Loucy (cell line): ENCODE data around the gene REST.

ENCODE experiments used
- H2AFZ ChIP-seq: fragments of 200-600 bp; sonication (generic); 2 replicates; pipeline ENCODE4 v1.6.0; 2016; ENCODE audit warnings: antibody characterized with exemption, mild to moderate bottlenecking, low read length, moderate library complexity
- H3F3A ChIP-seq: fragments of 200-600 bp; 2 replicates; pipeline ENCODE4 v1.6.0; 2016; ENCODE audit warnings: antibody characterized with exemption, low read depth, mild to moderate bottlenecking
- H3K27me3 ChIP-seq: fragments of 200-600 bp; sonication (generic); 2 replicates; pipeline ENCODE4 v1.6.1; 2014; ENCODE audit warnings: low read length, mild to moderate bottlenecking; ENCODE audit not compliant: insufficient read depth, poor library complexity, severe bottlenecking
- H3K36me3 ChIP-seq: fragments of 200-600 bp; sonication (generic); 2 replicates; pipeline ENCODE4 v1.6.1; 2016; ENCODE audit warnings: low read length; ENCODE audit not compliant: insufficient read depth
- H3K4me1 ChIP-seq: fragments of 200-600 bp; sonication (generic); 2 replicates; pipeline ENCODE4 v1.5.1; 2014; ENCODE audit warnings: low read length, mild to moderate bottlenecking; ENCODE audit not compliant: insufficient read depth, poor library complexity, severe bottlenecking
- H3K4me2 ChIP-seq: fragments of 200-600 bp; sonication (generic); 2 replicates; pipeline ENCODE4 v1.6.0; 2014; ENCODE audit warnings: antibody characterized with exemption, low read length, low read depth, mild to moderate bottlenecking; ENCODE audit not compliant: poor library complexity, severe bottlenecking
- H3K4me3 ChIP-seq: fragments of 200-600 bp; sonication (generic); 2 replicates; pipeline ENCODE4 v1.5.1; 2014; ENCODE audit warnings: low read length, mild to moderate bottlenecking, mixed read lengths; ENCODE audit not compliant: poor library complexity, severe bottlenecking
- H3K79me2 ChIP-seq: fragments of 200-600 bp; sonication (generic); 2 replicates; pipeline ENCODE4 v1.6.1; 2014; ENCODE audit warnings: low read length; ENCODE audit not compliant: insufficient read depth
- H3K9ac ChIP-seq: fragments of 200-600 bp; sonication (generic); 2 replicates; pipeline ENCODE4 v1.6.0; 2014; ENCODE audit warnings: mild to moderate bottlenecking, low read depth, low read length, moderate library complexity; ENCODE audit not compliant: poor library complexity, severe bottlenecking
- H3K9me2 ChIP-seq: fragments of 200-600 bp; sonication (generic); replicated peaks from 2 replicates; pipeline ENCODE4 v1.6.1; 2016; ENCODE audit warnings: low read depth, low read length, mixed read lengths
- H3K9me3 ChIP-seq: fragments of 200-600 bp; sonication (generic); 2 replicates; pipeline ENCODE4 v1.6.1; 2014; ENCODE audit warnings: mild to moderate bottlenecking, antibody characterized with exemption, low read length, low read depth; ENCODE audit not compliant: insufficient read depth
- H4K20me1 ChIP-seq: fragments of 200-600 bp; sonication (generic); 2 replicates; pipeline ENCODE4 v1.6.0; 2014; ENCODE audit warnings: antibody characterized with exemption, low read length, mild to moderate bottlenecking; ENCODE audit not compliant: insufficient read depth, poor library complexity, severe bottlenecking
- EZH2phosphoT487 ChIP-seq: fragments of 200-600 bp; IDR thresholded peaks from 2 replicates; pipeline ENCODE4 v1.6.1; 2018; ENCODE audit warnings: antibody characterized with exemption, mild to moderate bottlenecking, moderate library complexity, borderline replicate concordance
- TF ChIP-seq, protein P1 (sequence below): fragments of 200-600 bp; sonication (generic); conservative IDR thresholded peaks from 2 replicates; pipeline ENCODE4 v1.5.1; 2014; ENCODE audit warnings: mild to moderate bottlenecking, antibody characterized with exemption, low read length

The REST gene

GRCh38 chr4:56940403-56940802, 32.7 kb downstream of the REST start:
- no peaks in the 10 kb centered on the region for H3K4me1 ChIP-seq
- no peaks in the 10 kb centered on the region for H4K20me1 ChIP-seq
- no peak overlapping the region for H3K4me2 ChIP-seq
- H3K9me2 ChIP-seq = no peaks in the 10 kb centered on the region
- no peak for TF ChIP-seq EZH2phosphoT487
- TF ChIP-seq, protein P1, sequence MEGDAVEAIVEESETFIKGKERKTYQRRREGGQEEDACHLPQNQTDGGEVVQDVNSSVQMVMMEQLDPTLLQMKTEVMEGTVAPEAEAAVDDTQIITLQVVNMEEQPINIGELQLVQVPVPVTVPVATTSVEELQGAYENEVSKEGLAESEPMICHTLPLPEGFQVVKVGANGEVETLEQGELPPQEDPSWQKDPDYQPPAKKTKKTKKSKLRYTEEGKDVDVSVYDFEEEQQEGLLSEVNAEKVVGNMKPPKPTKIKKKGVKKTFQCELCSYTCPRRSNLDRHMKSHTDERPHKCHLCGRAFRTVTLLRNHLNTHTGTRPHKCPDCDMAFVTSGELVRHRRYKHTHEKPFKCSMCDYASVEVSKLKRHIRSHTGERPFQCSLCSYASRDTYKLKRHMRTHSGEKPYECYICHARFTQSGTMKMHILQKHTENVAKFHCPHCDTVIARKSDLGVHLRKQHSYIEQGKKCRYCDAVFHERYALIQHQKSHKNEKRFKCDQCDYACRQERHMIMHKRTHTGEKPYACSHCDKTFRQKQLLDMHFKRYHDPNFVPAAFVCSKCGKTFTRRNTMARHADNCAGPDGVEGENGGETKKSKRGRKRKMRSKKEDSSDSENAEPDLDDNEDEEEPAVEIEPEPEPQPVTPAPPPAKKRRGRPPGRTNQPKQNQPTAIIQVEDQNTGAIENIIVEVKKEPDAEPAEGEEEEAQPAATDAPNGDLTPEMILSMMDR = no peak
- no peaks in the 10 kb centered on the region for H3K79me2 ChIP-seq
- H3F3A ChIP-seq = no peaks in the 10 kb centered on the region
- no peak overlapping the region for H2AFZ ChIP-seq
- no peak overlapping the region for H3K9ac ChIP-seq
- no peak overlapping the region for H3K4me3 ChIP-seq
- peaks cover 13% of the 10 kb centered on the region; the same call in 1 of the 2 replicates for H3K36me3 ChIP-seq
- H3K27me3 ChIP-seq = no peaks in the 10 kb centered on the region
- no peaks in the 10 kb centered on the region for H3K9me3 ChIP-seq

DNA sequence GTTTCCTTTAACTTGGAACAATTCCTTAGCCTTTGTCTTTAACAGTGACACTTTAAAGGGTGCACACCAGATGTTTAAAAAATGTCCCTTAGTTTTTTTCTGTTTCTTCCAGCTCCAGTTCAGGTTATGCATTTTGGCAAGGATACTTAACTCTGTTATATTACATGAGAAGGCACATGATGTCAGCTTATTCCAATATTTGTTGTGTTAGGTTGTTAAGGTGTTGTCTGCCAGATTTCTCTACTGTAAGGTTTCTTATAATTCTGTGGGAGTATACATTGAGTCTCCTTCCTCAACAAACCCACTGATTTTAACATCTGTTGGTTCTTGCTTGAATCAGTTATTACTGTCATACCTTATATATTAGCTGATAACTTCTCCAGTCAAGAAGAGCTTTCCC, 33.3 kb downstream of the REST start:
- Histone ChIP-seq H3F3A (no peaks in the 10 kb centered on the region), H3K9me2 (no peaks in the 10 kb centered on the region), H3K4me1 (no peaks in the 10 kb centered on the region), H3K4me2 (no peak overlapping the region), H3K79me2 (no peaks in the 10 kb centered on the region), H3K4me3 (no peak overlapping the region), H3K27me3 (no peaks in the 10 kb centered on the region), H3K9ac (no peak overlapping the region), H4K20me1 (no peaks in the 10 kb centered on the region), H3K9me3 (no peaks in the 10 kb centered on the region), H2AFZ (no peak overlapping the region), H3K36me3 (peaks cover 13% of the 10 kb centered on the region; the same call in 1 of the 2 replicates)
- TF ChIP-seq EZH2phosphoT487 = no peak
- TF ChIP-seq, protein P1 = no peak

DNA sequence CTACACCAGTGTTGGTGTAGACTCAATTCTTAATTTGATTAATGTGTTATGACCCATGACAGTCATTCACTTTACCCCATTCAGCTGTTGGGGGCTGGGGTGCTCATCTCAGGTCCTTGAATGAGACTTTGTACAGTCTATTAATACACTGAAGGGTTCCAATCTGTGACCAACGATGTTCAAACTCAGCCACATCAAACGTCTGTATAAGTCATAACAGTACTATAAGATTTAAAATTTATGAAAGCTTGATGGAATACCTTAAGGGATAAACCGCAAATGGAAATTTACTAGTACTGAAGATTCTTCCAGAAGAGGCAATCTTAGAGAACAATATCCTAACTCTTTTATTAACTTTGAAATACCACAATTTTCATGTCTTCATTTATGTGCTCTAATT, 33.7 kb downstream of the REST start:
- Histone ChIP-seq H3K79me2 (no peaks in the 10 kb centered on the region), H3K4me3 (no peak overlapping the region), H4K20me1 (no peaks in the 10 kb centered on the region), H3K4me1 (no peaks in the 10 kb centered on the region), H3K4me2 (no peak overlapping the region), H3K9me2 (no peaks in the 10 kb centered on the region), H3K36me3 (peaks cover 13% of the 10 kb centered on the region; the same call in 1 of the 2 replicates), H3F3A (no peaks in the 10 kb centered on the region), H3K27me3 (no peaks in the 10 kb centered on the region), H3K9ac (no peak overlapping the region), H2AFZ (no peak overlapping the region), H3K9me3 (no peaks in the 10 kb centered on the region)
- TF ChIP-seq, protein P1 = no peak
- no peak for TF ChIP-seq EZH2phosphoT487
